ENCODE measurements around the gene WWOX. TPM values are rescaled to one million over a fixed set of nuclear protein-coding genes. Genes with fewer than 3 reads are reported as not detected.

The WWOX gene
- total RNA-seq, 1 experiment from 2014 or later = 35.6 TPM

DNA sequence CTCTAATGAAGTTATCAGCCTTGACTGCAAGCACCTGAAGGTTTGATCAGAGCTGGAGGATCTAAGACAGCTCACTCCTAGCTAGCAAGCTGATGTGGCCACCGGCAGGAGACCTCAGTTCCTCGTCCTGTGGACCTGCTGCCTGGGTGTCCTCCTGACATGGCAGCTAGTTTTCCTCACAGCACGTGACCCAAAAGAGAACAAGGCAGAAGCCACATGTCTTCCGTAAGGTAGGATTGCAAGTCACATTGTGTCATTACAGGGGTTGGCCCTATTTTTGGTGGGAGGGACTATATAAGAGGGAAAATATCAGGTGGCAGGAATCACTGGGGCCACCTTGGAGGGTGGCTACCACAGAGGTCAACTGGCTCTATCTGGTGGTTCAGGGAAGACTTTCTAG, 18.1 kb upstream of the WWOX start:
- H4K20me1 ChIP-seq (ENCODE audit: insufficient read depth) = no peaks in the 10 kb centered on the region
- intact Hi-C loops (cut with micrococcal nuclease; ENCODE audit: unreplicated experiment) = no loop called here
- H3K27ac ChIP-seq = no peak overlapping the region
- peaks cover 73% of the 10 kb centered on the region for H3K27me3 ChIP-seq (ENCODE audit: insufficient read depth, low read depth)
- H3K4me2 ChIP-seq = no peak overlapping the region
- no peaks in the 10 kb centered on the region for H3K79me2 ChIP-seq (ENCODE audit: low read depth)
- no peaks in the 10 kb centered on the region; the same call in 1 of the 2 replicates for H3K9me3 ChIP-seq (ENCODE audit: insufficient read depth, low read depth)
- POLR2A ChIA-PET (ENCODE audit: unreplicated experiment) = no interaction called here
- H3K4me3 ChIP-seq = no peak overlapping the region
- CTCF ChIA-PET = no interaction called here
- no peaks in the 10 kb centered on the region for H3F3A ChIP-seq (ENCODE audit: insufficient read depth, low read depth)
- no peaks in the 10 kb centered on the region for H3K9me2 ChIP-seq (ENCODE audit: insufficient read depth)
- H2AFZ ChIP-seq = no peak overlapping the region
- TF ChIP-seq EZH2 (IDR thresholded peaks at IDR 0.05; ENCODE audit: low read depth) = no peak
- TF ChIP-seq, protein P1, sequence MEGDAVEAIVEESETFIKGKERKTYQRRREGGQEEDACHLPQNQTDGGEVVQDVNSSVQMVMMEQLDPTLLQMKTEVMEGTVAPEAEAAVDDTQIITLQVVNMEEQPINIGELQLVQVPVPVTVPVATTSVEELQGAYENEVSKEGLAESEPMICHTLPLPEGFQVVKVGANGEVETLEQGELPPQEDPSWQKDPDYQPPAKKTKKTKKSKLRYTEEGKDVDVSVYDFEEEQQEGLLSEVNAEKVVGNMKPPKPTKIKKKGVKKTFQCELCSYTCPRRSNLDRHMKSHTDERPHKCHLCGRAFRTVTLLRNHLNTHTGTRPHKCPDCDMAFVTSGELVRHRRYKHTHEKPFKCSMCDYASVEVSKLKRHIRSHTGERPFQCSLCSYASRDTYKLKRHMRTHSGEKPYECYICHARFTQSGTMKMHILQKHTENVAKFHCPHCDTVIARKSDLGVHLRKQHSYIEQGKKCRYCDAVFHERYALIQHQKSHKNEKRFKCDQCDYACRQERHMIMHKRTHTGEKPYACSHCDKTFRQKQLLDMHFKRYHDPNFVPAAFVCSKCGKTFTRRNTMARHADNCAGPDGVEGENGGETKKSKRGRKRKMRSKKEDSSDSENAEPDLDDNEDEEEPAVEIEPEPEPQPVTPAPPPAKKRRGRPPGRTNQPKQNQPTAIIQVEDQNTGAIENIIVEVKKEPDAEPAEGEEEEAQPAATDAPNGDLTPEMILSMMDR (conservative IDR thresholded peaks at IDR 0.05) = no peak
- DNase-seq = no peak
- no TSS peak for BruUV-seq (replicated peaks)
- no peaks in the 10 kb centered on the region for H3K4me1 ChIP-seq (replicated peaks; ENCODE audit: insufficient read depth)
- H3K36me3 ChIP-seq (ENCODE audit: low read depth) = no peaks in the 10 kb centered on the region

GRCh38 chr16:78091419-78091818, 8.0 kb upstream of the WWOX start:
- ChIA-PET POLR2A (ENCODE audit: unreplicated experiment) (no interaction called here), CTCF (no interaction called here)
- Histone ChIP-seq H3K9me3 (ENCODE audit: insufficient read depth, low read depth) (no peaks in the 10 kb centered on the region; the same call in 1 of the 2 replicates), H3K4me1 (replicated peaks; ENCODE audit: insufficient read depth) (no peaks in the 10 kb centered on the region), H4K20me1 (ENCODE audit: insufficient read depth) (no peaks in the 10 kb centered on the region), H2AFZ (no peak overlapping the region), H3K4me2 (no peak overlapping the region), H3K4me3 (no peak overlapping the region), H3F3A (ENCODE audit: insufficient read depth, low read depth) (no peaks in the 10 kb centered on the region), H3K27ac (no peak overlapping the region), H3K9me2 (ENCODE audit: insufficient read depth) (no peaks in the 10 kb centered on the region), H3K27me3 (ENCODE audit: insufficient read depth, low read depth) (peaks cover 66% of the 10 kb centered on the region), H3K79me2 (ENCODE audit: low read depth) (no peaks in the 10 kb centered on the region), H3K36me3 (ENCODE audit: low read depth) (no peaks in the 10 kb centered on the region)
- TF ChIP-seq, protein P1 (conservative IDR thresholded peaks at IDR 0.05) = no peak
- TF ChIP-seq EZH2 (IDR thresholded peaks at IDR 0.05; ENCODE audit: low read depth) = no peak
- intact Hi-C loops (cut with micrococcal nuclease; ENCODE audit: unreplicated experiment) = loop anchor here (10.0 kb wide), 1 partner anchor 417 kb away; no protein-coding TSS in a partner anchor
- DNase-seq = no peak
- BruUV-seq (replicated peaks) = no TSS peak

DNA sequence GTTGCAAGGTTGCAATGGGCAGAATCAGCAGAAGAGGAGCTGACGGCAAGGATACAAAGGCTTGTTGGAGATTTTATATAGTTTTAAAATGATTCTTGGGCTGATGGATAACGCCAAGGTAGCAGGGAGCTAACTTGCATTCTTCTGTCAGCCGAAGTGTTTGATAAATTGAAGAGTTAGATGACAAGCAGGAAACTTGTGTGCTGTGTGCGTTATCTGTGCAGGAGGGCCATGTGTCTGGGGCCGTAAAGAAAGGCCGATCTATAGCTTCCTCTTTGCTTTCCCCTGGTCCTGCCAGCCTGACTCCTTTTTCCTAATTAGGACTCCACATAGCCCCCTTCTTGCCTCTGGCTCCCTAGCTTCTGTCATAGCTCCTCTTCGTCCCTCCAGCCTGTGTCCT, 6.7 kb upstream of the WWOX start:
- ChIA-PET POLR2A (ENCODE audit: unreplicated experiment) (no interaction called here), CTCF (no interaction called here)
- Histone ChIP-seq H3K9me3 (ENCODE audit: insufficient read depth, low read depth) (no peaks in the 10 kb centered on the region; the same call in 1 of the 2 replicates), H3K27ac (no peak overlapping the region), H3K27me3 (ENCODE audit: insufficient read depth, low read depth) (peaks cover 62% of the 10 kb centered on the region), H3F3A (ENCODE audit: insufficient read depth, low read depth) (no peaks in the 10 kb centered on the region), H3K4me2 (no peak overlapping the region), H3K4me1 (replicated peaks; ENCODE audit: insufficient read depth) (no peaks in the 10 kb centered on the region), H3K9me2 (ENCODE audit: insufficient read depth) (no peaks in the 10 kb centered on the region), H3K79me2 (ENCODE audit: low read depth) (no peaks in the 10 kb centered on the region), H2AFZ (no peak overlapping the region), H3K36me3 (ENCODE audit: low read depth) (no peaks in the 10 kb centered on the region), H4K20me1 (ENCODE audit: insufficient read depth) (no peaks in the 10 kb centered on the region), H3K4me3 (no peak overlapping the region)
- TF ChIP-seq EZH2 (IDR thresholded peaks at IDR 0.05; ENCODE audit: low read depth) = no peak
- TF ChIP-seq, protein P1 (conservative IDR thresholded peaks at IDR 0.05) = no peak
- DNase-seq = no peak
- BruUV-seq (replicated peaks) = no TSS peak
- intact Hi-C loops (cut with micrococcal nuclease; ENCODE audit: unreplicated experiment) = loop anchor here (10.0 kb wide), 1 partner anchor 418 kb away; no protein-coding TSS in a partner anchor

All from PC-9 (cell line).